ENCODE results near the gene COBLL1. TPM values are rescaled to one million over a fixed set of nuclear protein-coding genes. Genes with fewer than 3 reads are reported as not detected.

Gene COBLL1
- total and polyA plus RNA-seq, 2 of the 4 experiments (the other 2 are of a cell fraction), result 0.79 to 1.1 TPM

DNA sequence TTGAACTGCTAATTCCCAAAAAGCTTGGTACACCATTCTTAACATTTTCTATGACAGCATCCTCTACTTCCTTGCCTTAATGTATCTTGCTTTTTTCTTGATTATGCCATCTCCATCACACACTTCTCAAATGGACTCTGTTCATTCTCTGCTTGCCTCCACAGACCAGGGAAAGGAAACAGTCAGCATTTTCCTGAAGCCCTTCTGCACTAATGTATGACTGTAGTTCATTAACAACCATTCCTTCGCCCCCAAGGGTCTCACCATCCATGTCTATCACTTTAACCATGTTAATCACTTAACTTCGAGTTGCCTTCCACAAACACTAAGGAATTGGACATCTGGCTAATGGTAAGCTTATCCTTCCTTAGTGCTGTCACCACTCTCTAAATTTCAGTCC lies 54.8 kb downstream of the COBLL1 start:
- Histone ChIP-seq H3K36me3 (ENCODE audit: control insufficient read depth, insufficient read depth, low read length) (no peaks in the 10 kb centered on the region), H3K23ac (ENCODE audit: low read depth, low read length) (no peak overlapping the region), H3K14ac (replicated peaks; ENCODE audit: low read depth, low read length) (no peak overlapping the region), H3K4me1 (ENCODE audit: control insufficient read depth, insufficient read depth, low read length) (no peaks in the 10 kb centered on the region), H3K79me1 (ENCODE audit: low read depth in 1 of 2, low read length in 2 of 2) (no peaks in the 10 kb centered on the region), H2BK20ac (ENCODE audit: low read depth, low read length) (no peak overlapping the region), H3K56ac (ENCODE audit: extremely low read depth, insufficient read depth, low read length) (no peak overlapping the region), H3K27me3 (ENCODE audit: control insufficient read depth, insufficient read depth, low read length) (no peaks in the 10 kb centered on the region), H4K8ac (ENCODE audit: low read depth in 2 of 2, low read length in 2 of 2) (no peak overlapping the region), H2BK15ac (ENCODE audit: low read depth, low read length) (no peak overlapping the region), H2AFZ (replicated peaks; ENCODE audit: low read length, poor library complexity) (no peak overlapping the region), H2BK120ac (ENCODE audit: low read depth, low read length) (no peak overlapping the region), H4K20me1 (ENCODE audit: insufficient read depth, low read length) (no peaks in the 10 kb centered on the region), H3K4me2 (ENCODE audit: low read depth, low read length) (no peak overlapping the region), H3K4ac (ENCODE audit: low read depth, low read length) (no peak overlapping the region), H2AK5ac (ENCODE audit: low read depth, low read length) (no peak overlapping the region), H3K27ac (ENCODE audit: insufficient read depth, low read length) (no peak overlapping the region), H4K91ac (ENCODE audit: insufficient read depth, low read depth, low read length) (no peak overlapping the region), H3K4me3 (ENCODE audit: insufficient read depth, low read depth, low read length) (no peak overlapping the region), H2AK9ac (replicated peaks; ENCODE audit: low read depth, low read length, poor library complexity) (no peak overlapping the region), H3K9me1 (ENCODE audit: insufficient read depth, low read length) (no peaks in the 10 kb centered on the region), H3K18ac (ENCODE audit: low read depth, low read length) (no peak overlapping the region), H2BK5ac (ENCODE audit: low read depth, low read length, poor library complexity, severe bottlenecking) (no peak overlapping the region), H3K9ac (ENCODE audit: low read depth, low read length) (no peak overlapping the region), H4K5ac (ENCODE audit: low read depth, low read length) (no peak overlapping the region), H3K9me3 (ENCODE audit: control insufficient read depth, insufficient read depth, low read length) (no peaks in the 10 kb centered on the region)
- ATAC-seq (ENCODE audit: low read depth) (no peak), DNase-seq (no peak)
- CTCF ChIA-PET, result no interaction called here
- TF ChIP-seq NFE2L2 (IDR thresholded peaks at IDR 0.05; ENCODE audit: low read depth, low read length), result no peak
- TF ChIP-seq, protein P1, sequence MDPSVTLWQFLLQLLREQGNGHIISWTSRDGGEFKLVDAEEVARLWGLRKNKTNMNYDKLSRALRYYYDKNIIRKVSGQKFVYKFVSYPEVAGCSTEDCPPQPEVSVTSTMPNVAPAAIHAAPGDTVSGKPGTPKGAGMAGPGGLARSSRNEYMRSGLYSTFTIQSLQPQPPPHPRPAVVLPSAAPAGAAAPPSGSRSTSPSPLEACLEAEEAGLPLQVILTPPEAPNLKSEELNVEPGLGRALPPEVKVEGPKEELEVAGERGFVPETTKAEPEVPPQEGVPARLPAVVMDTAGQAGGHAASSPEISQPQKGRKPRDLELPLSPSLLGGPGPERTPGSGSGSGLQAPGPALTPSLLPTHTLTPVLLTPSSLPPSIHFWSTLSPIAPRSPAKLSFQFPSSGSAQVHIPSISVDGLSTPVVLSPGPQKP (IDR thresholded peaks at IDR 0.05; ENCODE audit: borderline replicate concordance, low read depth, low read length), result no peak
- TF ChIP-seq, protein P2, sequence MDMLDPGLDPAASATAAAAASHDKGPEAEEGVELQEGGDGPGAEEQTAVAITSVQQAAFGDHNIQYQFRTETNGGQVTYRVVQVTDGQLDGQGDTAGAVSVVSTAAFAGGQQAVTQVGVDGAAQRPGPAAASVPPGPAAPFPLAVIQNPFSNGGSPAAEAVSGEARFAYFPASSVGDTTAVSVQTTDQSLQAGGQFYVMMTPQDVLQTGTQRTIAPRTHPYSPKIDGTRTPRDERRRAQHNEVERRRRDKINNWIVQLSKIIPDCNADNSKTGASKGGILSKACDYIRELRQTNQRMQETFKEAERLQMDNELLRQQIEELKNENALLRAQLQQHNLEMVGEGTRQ (IDR thresholded peaks at IDR 0.05; ENCODE audit: low read depth, low read length), result no peak
- no peak for TF ChIP-seq BHLHE40 (IDR thresholded peaks at IDR 0.05; ENCODE audit: low read depth, low read length)
- TF ChIP-seq FOS (IDR thresholded peaks at IDR 0.05; ENCODE audit: low read depth, low read length), result no peak
- TF ChIP-seq RCOR1 (IDR thresholded peaks at IDR 0.05; ENCODE audit: insufficient replicate concordance, low read length), result no peak
- TF ChIP-seq, protein P3, sequence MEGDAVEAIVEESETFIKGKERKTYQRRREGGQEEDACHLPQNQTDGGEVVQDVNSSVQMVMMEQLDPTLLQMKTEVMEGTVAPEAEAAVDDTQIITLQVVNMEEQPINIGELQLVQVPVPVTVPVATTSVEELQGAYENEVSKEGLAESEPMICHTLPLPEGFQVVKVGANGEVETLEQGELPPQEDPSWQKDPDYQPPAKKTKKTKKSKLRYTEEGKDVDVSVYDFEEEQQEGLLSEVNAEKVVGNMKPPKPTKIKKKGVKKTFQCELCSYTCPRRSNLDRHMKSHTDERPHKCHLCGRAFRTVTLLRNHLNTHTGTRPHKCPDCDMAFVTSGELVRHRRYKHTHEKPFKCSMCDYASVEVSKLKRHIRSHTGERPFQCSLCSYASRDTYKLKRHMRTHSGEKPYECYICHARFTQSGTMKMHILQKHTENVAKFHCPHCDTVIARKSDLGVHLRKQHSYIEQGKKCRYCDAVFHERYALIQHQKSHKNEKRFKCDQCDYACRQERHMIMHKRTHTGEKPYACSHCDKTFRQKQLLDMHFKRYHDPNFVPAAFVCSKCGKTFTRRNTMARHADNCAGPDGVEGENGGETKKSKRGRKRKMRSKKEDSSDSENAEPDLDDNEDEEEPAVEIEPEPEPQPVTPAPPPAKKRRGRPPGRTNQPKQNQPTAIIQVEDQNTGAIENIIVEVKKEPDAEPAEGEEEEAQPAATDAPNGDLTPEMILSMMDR (conservative IDR thresholded peaks at IDR 0.05; ENCODE audit: low read depth, low read length), result no peak
- intact Hi-C loops (cut with micrococcal nuclease), result no loop called here
- dilution Hi-C loops (cut with HindIII; ENCODE audit: low sequenced_read_pairs, unreplicated experiment), result no loop called here
- 14% methylated on average over 1 of the region's 2 CpGs; no CpG with 5 or more reads in 1 of the 2 experiments for WGBS, 2 experiments (ENCODE audit: extremely low coverage in 2 of 2, insufficient read length in 1 of 2)
- in situ Hi-C loops (cut with MboI; ENCODE audit: low sequenced_read_pairs), result no loop called here
- POLR2A ChIA-PET (ENCODE audit: unreplicated experiment), result no interaction called here
- BruUV-seq (replicated peaks), result no TSS peak
